Skeletal muscle tissue (tissue), 4 donors: ENCODE results near the gene LAMA4. TPM values are rescaled to one million over a fixed set of nuclear protein-coding genes. Genes with fewer than 3 reads are reported as not detected.

Source experiments
- H3K27ac ChIP-seq: one replicate; pipeline ENCODE4 v1.7.0; 2013; ENCODE audit warnings: mild to moderate bottlenecking, low read depth, low read length, inconsistent platforms
- H3K27me3 ChIP-seq, 3 donors: one replicate each; pipeline ENCODE4 v1.7.0; 2013; ENCODE audit warnings: low read length in 3 of 3; ENCODE audit not compliant: control insufficient read depth in 3 of 3, insufficient read depth in 3 of 3
- H3K36me3 ChIP-seq, 3 donors: one replicate each; pipeline ENCODE4 v1.7.0; 2013; ENCODE audit warnings: low read length in 3 of 3; ENCODE audit not compliant: control insufficient read depth in 3 of 3, insufficient read depth in 3 of 3
- H3K4me1 ChIP-seq, 3 donors: one replicate each; pipeline ENCODE4 v1.7.0; 2013; ENCODE audit warnings: low read length in 3 of 3, mild to moderate bottlenecking in 3 of 3; ENCODE audit not compliant: control insufficient read depth in 3 of 3, insufficient read depth in 3 of 3
- H3K4me3 ChIP-seq, 3 donors: one replicate each; pipeline ENCODE4 v1.7.0; 2013; ENCODE audit warnings: low read length in 3 of 3
- H3K9ac ChIP-seq, 3 donors: one replicate each; pipeline ENCODE4 v1.7.0; 2013; ENCODE audit warnings: low read length in 3 of 3, mild to moderate bottlenecking in 3 of 3, moderate library complexity in 2 of 3, low read depth in 1 of 3
- H3K9me3 ChIP-seq, 3 donors: one replicate each; pipeline ENCODE4 v1.7.0; 2013; ENCODE audit warnings: low read length in 3 of 3; ENCODE audit not compliant: control insufficient read depth in 3 of 3
- total RNA-seq: library from RNA; depleted of rRNA; stranded (reverse); fragments of >200 nt; gene quantifications from one replicate; pipeline ENCODE4 v1.2.3, GENCODE V29; 2014
- donor health status: Osteomylitis.

The LAMA4 gene
- total RNA-seq, 1 donor from 2014 or later = 248 TPM

DNA sequence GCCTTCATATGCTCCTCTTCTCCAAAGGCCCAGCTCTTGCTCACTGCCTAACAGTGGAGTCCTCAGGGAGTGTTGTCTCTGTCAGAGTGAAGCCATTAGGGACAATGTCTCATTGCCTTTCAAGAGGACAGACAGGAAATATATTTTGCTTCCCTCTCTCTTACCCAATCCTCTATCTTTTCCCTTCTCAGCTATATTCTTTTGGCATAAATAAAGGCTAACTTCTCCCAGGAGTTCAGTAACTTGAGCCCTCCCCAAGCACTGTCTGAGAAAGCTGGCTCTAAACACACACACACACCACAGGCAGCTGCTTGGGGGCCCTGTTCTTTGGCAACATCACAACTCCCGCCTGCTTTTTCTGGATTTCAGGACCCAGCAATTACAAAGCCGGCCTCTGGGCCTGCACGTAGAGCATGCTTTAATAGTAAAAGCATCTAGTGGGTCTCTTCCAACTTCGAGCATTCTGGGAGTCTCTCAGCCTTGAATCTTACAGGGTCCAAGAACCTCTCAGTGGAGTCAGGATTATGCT lies 34.7 kb upstream of the LAMA4 start:
- Histone ChIP-seq H3K27ac (peak overlapping the region; percentile 36), H3K9ac (no peak overlapping the region)

GRCh38 chr6:112288475-112288874 lies 34.1 kb upstream of the LAMA4 start:
- peaks cover 0 to 7% (median 0%) of the 10 kb centered on the region in 3 donors for H3K4me1 ChIP-seq
- H3K4me3 ChIP-seq = no peak overlapping the region
- no peak overlapping the region for H3K9ac ChIP-seq
- no peaks in the 10 kb centered on the region for H3K27me3 ChIP-seq
- H3K9me3 ChIP-seq = no peaks in the 10 kb centered on the region
- no peak overlapping the region for H3K27ac ChIP-seq
- no peaks in the 10 kb centered on the region for H3K36me3 ChIP-seq

More for the DNA sequence above, 34.7 kb upstream of the LAMA4 start:
- Histone ChIP-seq H3K4me1 (peaks cover 0 to 7% (median 0%) of the 10 kb centered on the region in 3 donors), H3K4me3 (no peak overlapping the region), H3K9me3 (no peaks in the 10 kb centered on the region), H3K27me3 (no peaks in the 10 kb centered on the region), H3K36me3 (no peaks in the 10 kb centered on the region)

- Histone ChIP-seq H3K27me3 (no peaks in the 10 kb centered on the region), H3K4me3 (no peak overlapping the region), H3K36me3 (no peaks in the 10 kb centered on the region), H3K27ac (no peak overlapping the region), H3K4me1 (peaks cover 0 to 7% (median 0%) of the 10 kb centered on the region in 3 donors), H3K9ac (no peak overlapping the region), H3K9me3 (no peaks in the 10 kb centered on the region)
These were observed 33.3 kb upstream of the LAMA4 start for GRCh38 chr6:112287577-112288225.

GRCh38 chr6:112286500-112287144 lies 32.3 kb upstream of the LAMA4 start:
- Histone ChIP-seq H3K27ac (no peak overlapping the region), H3K36me3 (no peaks in the 10 kb centered on the region), H3K4me3 (no peak overlapping the region), H3K4me1 (peaks cover 0 to 9% (median 0%) of the 10 kb centered on the region in 3 donors), H3K27me3 (no peaks in the 10 kb centered on the region), H3K9ac (no peak overlapping the region), H3K9me3 (no peaks in the 10 kb centered on the region)

- Histone ChIP-seq H3K9ac (no peak overlapping the region), H3K27me3 (no peaks in the 10 kb centered on the region), H3K4me1 (peaks cover 0 to 10% (median 0%) of the 10 kb centered on the region in 3 donors), H3K4me3 (no peak overlapping the region), H3K27ac (no peak overlapping the region), H3K9me3 (no peaks in the 10 kb centered on the region), H3K36me3 (no peaks in the 10 kb centered on the region)
These were observed 31.6 kb upstream of the LAMA4 start for GRCh38 chr6:112286010-112286409.

DNA sequence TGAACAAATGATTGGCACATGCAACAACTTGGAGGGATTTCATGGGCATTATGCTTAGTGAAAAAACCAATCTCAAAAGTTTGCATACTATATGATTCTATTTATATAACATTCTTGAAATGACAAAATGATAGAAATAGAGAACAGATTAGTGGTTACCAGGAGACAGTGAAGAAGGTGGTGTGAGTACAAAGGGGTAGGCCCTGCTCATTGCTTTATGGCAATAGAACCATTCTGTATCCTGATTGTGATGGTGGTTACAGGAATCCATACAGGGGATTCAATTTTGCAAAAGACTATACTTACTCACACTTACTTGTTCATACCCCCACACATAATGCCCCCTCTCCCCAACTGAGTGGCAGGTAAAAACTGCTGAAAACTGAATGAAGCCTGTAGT lies 30.2 kb upstream of the LAMA4 start:
- no peak overlapping the region for H3K4me3 ChIP-seq
- H3K27me3 ChIP-seq = no peaks in the 10 kb centered on the region
- no peak overlapping the region for H3K27ac ChIP-seq
- H3K9me3 ChIP-seq = no peaks in the 10 kb centered on the region
- no peaks in the 10 kb centered on the region for H3K36me3 ChIP-seq
- H3K9ac ChIP-seq = no peak overlapping the region
- H3K4me1 ChIP-seq = peaks cover 0 to 16% (median 2%) of the 10 kb centered on the region in 3 donors

- H3K9me3 ChIP-seq = no peaks in the 10 kb centered on the region
- H3K4me3 ChIP-seq = no peak overlapping the region
- no peaks in the 10 kb centered on the region for H3K27me3 ChIP-seq
- H3K36me3 ChIP-seq = no peaks in the 10 kb centered on the region
- no peak overlapping the region for H3K9ac ChIP-seq
- no peak overlapping the region for H3K27ac ChIP-seq
- H3K4me1 ChIP-seq = peaks cover 0 to 16% (median 2%) of the 10 kb centered on the region in 3 donors
These were observed 29.3 kb upstream of the LAMA4 start for GRCh38 chr6:112283621-112284020.

DNA sequence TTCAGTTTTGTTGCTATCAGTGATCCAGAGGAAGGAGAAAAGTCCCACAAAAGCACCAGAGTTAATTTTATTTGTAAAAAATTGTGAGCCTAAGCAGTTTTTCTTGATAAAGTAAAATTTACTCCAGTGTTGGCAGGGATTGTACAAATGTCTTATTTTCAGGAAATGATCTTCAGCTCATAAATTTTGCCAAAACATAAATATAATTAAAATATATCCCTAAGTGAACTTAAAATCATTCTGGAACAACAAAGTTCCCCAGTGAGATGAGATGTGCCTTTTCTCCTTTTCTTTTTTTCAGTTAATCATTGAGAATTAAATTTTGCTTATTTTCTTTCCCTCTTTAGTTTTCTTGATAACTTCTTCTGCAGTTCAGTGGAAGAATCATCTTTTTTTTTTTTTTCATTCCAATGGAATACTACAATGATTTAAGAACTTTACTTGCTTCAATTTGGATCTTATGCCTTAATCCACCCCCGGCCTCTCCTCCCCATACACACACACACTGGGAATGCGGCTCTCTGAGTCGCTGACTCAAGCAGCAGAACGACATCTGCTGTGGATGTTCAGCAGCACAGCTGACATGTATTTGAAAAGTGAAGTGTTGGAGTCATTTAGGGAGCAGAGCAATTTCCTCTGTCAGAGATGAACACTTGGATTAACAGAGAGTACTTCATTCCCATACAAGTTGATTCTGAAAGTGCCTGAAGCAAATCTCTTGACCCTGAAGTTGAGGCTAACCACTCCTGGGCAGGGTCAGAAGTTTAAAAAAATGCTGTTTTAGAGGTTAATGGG lies 27.7 kb upstream of the LAMA4 start:
- no peak overlapping the region for H3K9ac ChIP-seq
- no peaks in the 10 kb centered on the region for H3K9me3 ChIP-seq
- H3K27ac ChIP-seq = no peak overlapping the region
- no peaks in the 10 kb centered on the region for H3K27me3 ChIP-seq
- no peak overlapping the region for H3K4me3 ChIP-seq
- H3K36me3 ChIP-seq = no peaks in the 10 kb centered on the region
- peaks cover 0 to 12% (median 2%) of the 10 kb centered on the region in 3 donors for H3K4me1 ChIP-seq

DNA sequence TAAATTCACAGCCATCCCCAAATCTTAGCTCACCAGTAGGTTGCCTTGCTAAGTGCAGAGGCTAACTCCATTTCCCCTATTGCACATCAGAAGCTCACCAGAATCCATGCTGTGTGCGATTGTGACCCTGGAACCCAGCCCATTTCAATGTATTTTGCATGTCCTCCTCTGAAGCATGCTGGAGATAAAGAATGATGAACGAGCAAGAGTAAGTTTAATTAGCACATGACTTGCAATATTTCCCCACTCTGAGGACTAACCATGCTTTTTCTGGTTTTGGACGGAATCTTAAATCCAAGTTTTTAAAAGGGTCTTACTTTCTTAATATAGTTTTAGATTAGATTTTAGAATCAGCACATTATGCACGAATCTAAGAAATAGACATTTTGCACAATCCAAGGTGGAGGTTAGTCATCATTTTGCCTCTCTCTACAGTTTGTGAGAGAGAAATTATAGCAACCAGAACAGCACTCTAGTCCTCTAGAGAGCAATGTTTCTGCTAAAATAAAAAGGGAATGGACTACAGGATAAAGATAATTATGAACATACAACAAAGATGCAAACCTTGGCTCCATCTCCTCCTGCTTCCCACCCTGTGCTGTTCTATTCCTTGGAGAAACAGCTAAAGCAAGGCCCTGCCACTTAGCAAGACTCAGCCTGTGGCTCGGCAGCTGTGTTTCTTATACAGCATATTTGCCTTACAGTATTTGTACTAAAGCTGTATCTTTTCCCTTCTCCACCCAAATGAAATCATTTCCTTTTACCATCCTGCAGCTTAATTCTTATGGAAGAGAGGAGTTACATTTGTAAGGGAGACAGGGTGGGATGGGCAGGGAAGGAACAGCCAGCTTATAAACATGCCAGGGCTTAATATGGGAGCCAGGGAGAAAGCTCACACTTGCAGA lies 24.9 kb upstream of the LAMA4 start:
- no peak overlapping the region for H3K4me3 ChIP-seq
- no peak overlapping the region for H3K27ac ChIP-seq

More for the DNA sequence above, 24.9 kb upstream of the LAMA4 start:
- H3K4me1 ChIP-seq = peaks cover 0 to 9% (median 2%) of the 10 kb centered on the region in 3 donors
- H3K9ac ChIP-seq = no peak overlapping the region
- H3K36me3 ChIP-seq = no peaks in the 10 kb centered on the region
- no peaks in the 10 kb centered on the region for H3K27me3 ChIP-seq
- H3K9me3 ChIP-seq = no peaks in the 10 kb centered on the region
